Fibroblast of lung (primary cell): Measurements from ENCODE around the gene CACNA2D3. TPM values are rescaled to one million over a fixed set of nuclear protein-coding genes. Genes with fewer than 3 reads are reported as not detected.

Experiments
- DNase-seq, 2 donors: peaks; one replicate each; pipeline versions ENCODE4 v3.0.0 to v3.0.0-alpha.2; 2010; ENCODE audit warnings: low read depth in 2 of 2
- H2AFZ ChIP-seq: 2 replicates; pipeline ENCODE4 v1.5.1; 2012; ENCODE audit warnings: low read length, control low read depth, inconsistent platforms
- H3K27ac ChIP-seq: 2 replicates; pipeline ENCODE4 v1.5.1; 2011; ENCODE audit warnings: low read length, control low read depth; ENCODE audit not compliant: insufficient read depth
- H3K27me3 ChIP-seq: 2 replicates; pipeline ENCODE4 v1.5.1; 2011; ENCODE audit warnings: mild to moderate bottlenecking, low read length; ENCODE audit not compliant: control insufficient read depth, insufficient read depth
- H3K36me3 ChIP-seq: 2 replicates; pipeline ENCODE4 v1.5.1; 2011; ENCODE audit warnings: low read length; ENCODE audit not compliant: control insufficient read depth, insufficient read depth
- H3K4me1 ChIP-seq: 2 replicates; pipeline ENCODE4 v1.5.1; 2011; ENCODE audit warnings: low read length; ENCODE audit not compliant: control insufficient read depth, insufficient read depth; ENCODE audit errors: extremely low read depth
- H3K4me2 ChIP-seq: 2 replicates; pipeline ENCODE4 v1.5.1; 2011; ENCODE audit warnings: low read length, control low read depth; ENCODE audit not compliant: insufficient read depth; ENCODE audit errors: extremely low read depth
- H3K4me3 ChIP-seq, 4 experiments: fragments of 200-600 bp in 1 of 4; sonication (generic) in 1 of 4; replicated peaks in 1 of 4; 2 replicates each; pipeline ENCODE4 v1.5.1; 2011 to 2016; ENCODE audit warnings: low read length in 4 of 4, low read depth in 3 of 4, mild to moderate bottlenecking in 3 of 4, control low read depth in 2 of 4, inconsistent platforms in 1 of 4, mixed read lengths in 1 of 4; ENCODE audit not compliant: insufficient read depth in 1 of 4; ENCODE audit errors: control extremely low read depth in 1 of 4
- H3K79me2 ChIP-seq: 2 replicates; pipeline ENCODE4 v1.5.1; 2012; ENCODE audit warnings: mild to moderate bottlenecking, low read length, inconsistent platforms; ENCODE audit not compliant: control insufficient read depth, insufficient read depth
- H3K9ac ChIP-seq: 2 replicates; pipeline ENCODE4 v1.5.1; 2011; ENCODE audit warnings: mild to moderate bottlenecking, low read length, control low read depth; ENCODE audit not compliant: insufficient read depth
- H3K9me3 ChIP-seq: 2 replicates; pipeline ENCODE4 v1.5.1; 2012; ENCODE audit warnings: low read depth, low read length; ENCODE audit not compliant: control insufficient read depth, insufficient read depth
- H4K20me1 ChIP-seq: 2 replicates; pipeline ENCODE4 v1.5.1; 2011; ENCODE audit warnings: low read length; ENCODE audit not compliant: control insufficient read depth, insufficient read depth; ENCODE audit errors: extremely low read depth
- CTCF ChIP-seq, 2 donors: IDR thresholded peaks in 1 of 2; conservative IDR thresholded peaks in 1 of 2; 1 replicate in 1 of 2; 2 replicates in 1 of 2; pipeline ENCODE4 v1.5.1; 2011 to 2012; ENCODE audit warnings: low read length in 2 of 2, control low read depth in 1 of 2, inconsistent platforms in 1 of 2, low read depth in 1 of 2, mild to moderate bottlenecking in 1 of 2
- EZH2 ChIP-seq: IDR thresholded peaks from 2 replicates; pipeline ENCODE4 v1.5.1; 2012; ENCODE audit warnings: low read length, control low read depth, mild to moderate bottlenecking; ENCODE audit errors: missing control alignments
- polyA plus RNA-seq, 2 donors: library from polyadenylated mRNA; depleted of rRNA in 1 of 2; stranded (reverse) in 1 of 2; unstranded in 1 of 2; fragments of >200 nt; gene quantifications; 2 replicates each; pipeline ENCODE4 v1.2.1, GENCODE V29; 2011 to 2012; ENCODE audit warnings: missing spikeins in 1 of 2
- total RNA-seq: library from RNA; depleted of rRNA; stranded (reverse); fragments of >200 nt; gene quantifications from 2 replicates; pipeline ENCODE4 v1.2.1, GENCODE V29; 2014

The CACNA2D3 gene
- total and polyA plus RNA-seq, 2 donors (not counting 1 experiment from before 2014, with no cell fraction given): 1.8 to 11.5 TPM

- Histone ChIP-seq H3K79me2 (no peaks in the 10 kb centered on the region), H2AFZ (no peak overlapping the region), H4K20me1 (no peaks in the 10 kb centered on the region), H3K4me3 (no peak overlapping the region), H3K9ac (no peak overlapping the region), H3K4me1 (no peaks in the 10 kb centered on the region), H3K27ac (no peak overlapping the region), H3K9me3 (no peaks in the 10 kb centered on the region), H3K27me3 (no peaks in the 10 kb centered on the region), H3K4me2 (no peak overlapping the region), H3K36me3 (no peaks in the 10 kb centered on the region)
- TF ChIP-seq EZH2 (no peak), CTCF (conservative IDR thresholded peaks at IDR 0.05 in 1 of 2, IDR thresholded peaks at IDR 0.05 in 1 of 2; ENCODE audit: low read depth in 1 of 2, low read length in 2 of 2) (no peak)
- DNase-seq: no peak
Observed at GRCh38 chr3:54171951-54172350, 49.6 kb downstream of the CACNA2D3 start.

GRCh38 chr3:54173371-54173770 is 51.0 kb downstream of the CACNA2D3 start:
- no peaks in the 10 kb centered on the region for H3K27me3 ChIP-seq
- H3K36me3 ChIP-seq: no peaks in the 10 kb centered on the region
- H3K79me2 ChIP-seq: no peaks in the 10 kb centered on the region
- H3K9me3 ChIP-seq: no peaks in the 10 kb centered on the region
- H3K27ac ChIP-seq: no peak overlapping the region
- no peak overlapping the region for H3K4me3 ChIP-seq
- TF ChIP-seq CTCF (conservative IDR thresholded peaks at IDR 0.05 in 1 of 2, IDR thresholded peaks at IDR 0.05 in 1 of 2; ENCODE audit: low read depth in 1 of 2, low read length in 2 of 2) (no peak), EZH2 (no peak)
- no peak for DNase-seq
- no peaks in the 10 kb centered on the region for H3K4me1 ChIP-seq
- no peak overlapping the region for H3K4me2 ChIP-seq
- no peak overlapping the region for H2AFZ ChIP-seq
- H4K20me1 ChIP-seq: no peaks in the 10 kb centered on the region
- H3K9ac ChIP-seq: no peak overlapping the region

- Histone ChIP-seq H4K20me1 (no peaks in the 10 kb centered on the region), H3K27ac (no peak overlapping the region), H3K4me1 (no peaks in the 10 kb centered on the region), H3K36me3 (no peaks in the 10 kb centered on the region), H3K79me2 (no peaks in the 10 kb centered on the region), H2AFZ (no peak overlapping the region), H3K4me3 (no peak overlapping the region), H3K9ac (no peak overlapping the region), H3K9me3 (no peaks in the 10 kb centered on the region), H3K4me2 (no peak overlapping the region), H3K27me3 (no peaks in the 10 kb centered on the region)
- peak in 1 of 2 donors; percentile 1 for DNase-seq
- TF ChIP-seq EZH2 (no peak), CTCF (conservative IDR thresholded peaks at IDR 0.05 in 1 of 2, IDR thresholded peaks at IDR 0.05 in 1 of 2; ENCODE audit: low read depth in 1 of 2, low read length in 2 of 2) (no peak)
Observed at GRCh38 chr3:54176106-54176505, 53.8 kb downstream of the CACNA2D3 start.
